Astrocyte (in vitro differentiated cells and primary cell): ENCODE measurements around the gene OSBPL5. TPM values are rescaled to one million over a fixed set of nuclear protein-coding genes. Genes with fewer than 3 reads are reported as not detected.

Source experiments
- DNase-seq: peaks from one replicate; pipeline ENCODE4 v3.0.0-alpha.2; 2010; ENCODE audit warnings: low read depth
- FAIRE-seq: peaks from 2 replicates; lab custom pipeline; 2011; peaks lifted over from hg19 to GRCh38; lab: Jason Lieb, UNC
- H2AFZ ChIP-seq: 2 replicates; pipeline ENCODE4 v1.6.0; 2012; ENCODE audit warnings: low read depth, low read length, inconsistent platforms
- H3K27ac ChIP-seq: 2 replicates; pipeline ENCODE4 v1.5.1; 2011; ENCODE audit warnings: low read depth, low read length, inconsistent platforms
- H3K27me3 ChIP-seq: 2 replicates; pipeline ENCODE4 v1.6.0; 2011; ENCODE audit warnings: low read length, inconsistent platforms; ENCODE audit not compliant: insufficient read depth
- H3K36me3 ChIP-seq: 2 replicates; pipeline ENCODE4 v1.5.1; 2011; ENCODE audit warnings: low read length, inconsistent platforms; ENCODE audit not compliant: insufficient read depth
- H3K4me1 ChIP-seq: 2 replicates; pipeline ENCODE4 v1.5.1; 2011; ENCODE audit warnings: low read length, inconsistent platforms; ENCODE audit not compliant: insufficient read depth
- H3K4me2 ChIP-seq: 2 replicates; pipeline ENCODE4 v1.6.0; 2012; ENCODE audit warnings: low read length, inconsistent platforms
- H3K4me3 ChIP-seq: 2 replicates; pipeline ENCODE4 v1.5.1; 2011; ENCODE audit warnings: low read depth, mild to moderate bottlenecking, low read length, inconsistent platforms; ENCODE audit not compliant: insufficient read depth
- H3K79me2 ChIP-seq: 2 replicates; pipeline ENCODE4 v1.6.0; 2012; ENCODE audit warnings: mild to moderate bottlenecking, low read length, inconsistent platforms; ENCODE audit not compliant: insufficient read depth
- H3K9ac ChIP-seq: 2 replicates; pipeline ENCODE4 v1.6.0; 2012; ENCODE audit warnings: mild to moderate bottlenecking, low read length, inconsistent platforms
- H3K9me3 ChIP-seq: 2 replicates; pipeline ENCODE4 v1.5.1; 2012; ENCODE audit warnings: low read depth, mild to moderate bottlenecking, low read length, inconsistent platforms; ENCODE audit not compliant: insufficient read depth
- H4K20me1 ChIP-seq: 2 replicates; pipeline ENCODE4 v1.6.0; 2012; ENCODE audit warnings: low read length, inconsistent platforms; ENCODE audit not compliant: insufficient read depth
- H3K27ac Mint-ChIP-seq: one replicate; pipeline ENCODE4 v1.8.0; 2021; ENCODE audit warnings: mild to moderate bottlenecking, mixed read lengths; ENCODE audit not compliant: unreplicated experiment
- H3K27me3 Mint-ChIP-seq: one replicate; pipeline ENCODE4 v1.8.0; 2021; ENCODE audit warnings: low read depth, mixed read lengths; ENCODE audit not compliant: unreplicated experiment
- H3K36me3 Mint-ChIP-seq: one replicate; pipeline ENCODE4 v1.8.0; 2021; ENCODE audit warnings: low read depth, mixed read lengths; ENCODE audit not compliant: unreplicated experiment
- H3K4me1 Mint-ChIP-seq: one replicate; pipeline ENCODE4 v1.8.0; 2021; ENCODE audit warnings: low read depth, mixed read lengths; ENCODE audit not compliant: unreplicated experiment
- H3K4me3 Mint-ChIP-seq: one replicate; pipeline ENCODE4 v1.8.0; 2021; ENCODE audit warnings: mild to moderate bottlenecking, moderate library complexity, mixed read lengths; ENCODE audit not compliant: unreplicated experiment
- H3K9me3 Mint-ChIP-seq: one replicate; pipeline ENCODE4 v1.8.0; 2021; ENCODE audit warnings: mild to moderate bottlenecking, mixed read lengths; ENCODE audit not compliant: unreplicated experiment
- EZH2 ChIP-seq: IDR thresholded peaks from 2 replicates; pipeline ENCODE4 v1.6.1; 2012; ENCODE audit warnings: mild to moderate bottlenecking, low read length, inconsistent platforms; ENCODE audit not compliant: insufficient read depth
- total RNA-seq: library from RNA; stranded (reverse); gene quantifications from 2 replicates; pipeline ENCODE4 v1.2.1, GENCODE V29; 2021
- TF ChIP-seq, protein P1 (sequence below): IDR thresholded peaks from 2 replicates; pipeline ENCODE4 v1.5.1; 2011; ENCODE audit warnings: low read depth, mild to moderate bottlenecking, inconsistent platforms, low read length, moderate library complexity; ENCODE audit not compliant: insufficient read depth

Gene OSBPL5
- total RNA-seq, 1 donor from 2014 or later, result 29.0 TPM

DNA sequence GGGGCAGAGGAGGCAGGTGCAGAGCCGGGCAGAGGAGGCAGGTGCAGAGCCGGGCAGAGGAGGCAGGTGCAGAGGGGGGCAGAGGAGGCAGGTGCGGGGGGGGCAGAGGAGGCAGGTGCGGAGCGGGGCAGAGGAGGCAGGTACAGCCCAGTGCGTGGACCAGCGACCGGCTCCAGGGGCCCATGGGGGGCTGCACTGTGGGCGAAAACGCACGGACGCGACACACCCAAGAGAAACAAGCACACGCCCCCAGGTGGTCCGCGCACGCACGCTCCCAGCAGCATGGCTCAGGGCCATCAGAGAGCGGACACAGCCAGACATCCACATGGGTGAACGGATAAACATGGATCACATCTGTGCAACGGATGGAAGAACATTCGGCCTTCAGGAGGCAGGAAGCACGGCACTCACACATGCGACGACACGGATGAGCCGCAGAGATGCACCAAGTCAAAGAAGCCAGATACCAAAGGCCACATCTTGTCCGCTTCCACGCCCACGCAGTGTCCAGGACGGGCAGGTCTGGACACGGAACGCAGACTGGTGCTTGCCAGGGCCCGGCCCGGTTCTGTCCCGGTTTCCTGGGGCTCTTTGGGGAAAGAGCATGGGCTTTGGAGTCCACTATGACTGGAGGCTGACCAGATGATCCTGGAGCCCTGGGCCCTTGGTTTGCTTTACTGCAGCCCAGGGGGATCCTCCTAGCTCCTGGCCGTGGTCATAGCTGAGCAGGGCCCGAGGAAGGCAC, 21.8 kb downstream of the OSBPL5 start:
- no peak overlapping the region for H3K4me3 Mint-ChIP-seq
- DNase-seq (no peak), FAIRE-seq (no peak)
- peaks cover 6% of the 10 kb centered on the region for H3K4me1 Mint-ChIP-seq
- Histone ChIP-seq H3K9ac (no peak overlapping the region), H3K4me2 (no peak overlapping the region), H3K36me3 (no peaks in the 10 kb centered on the region), H3K27me3 (no peaks in the 10 kb centered on the region), H3K4me3 (no peak overlapping the region), H3K27ac (no peak overlapping the region), H3K79me2 (peaks cover 47% of the 10 kb centered on the region), H2AFZ (no peak overlapping the region), H3K9me3 (no peaks in the 10 kb centered on the region), H3K4me1 (peaks cover 10% of the 10 kb centered on the region), H4K20me1 (peaks cover 92% of the 10 kb centered on the region)
- peaks cover 17% of the 10 kb centered on the region for H3K36me3 Mint-ChIP-seq
- H3K27me3 Mint-ChIP-seq, result no peaks in the 10 kb centered on the region
- no peak overlapping the region for H3K27ac Mint-ChIP-seq
- no peaks in the 10 kb centered on the region for H3K9me3 Mint-ChIP-seq
- TF ChIP-seq, protein P1, sequence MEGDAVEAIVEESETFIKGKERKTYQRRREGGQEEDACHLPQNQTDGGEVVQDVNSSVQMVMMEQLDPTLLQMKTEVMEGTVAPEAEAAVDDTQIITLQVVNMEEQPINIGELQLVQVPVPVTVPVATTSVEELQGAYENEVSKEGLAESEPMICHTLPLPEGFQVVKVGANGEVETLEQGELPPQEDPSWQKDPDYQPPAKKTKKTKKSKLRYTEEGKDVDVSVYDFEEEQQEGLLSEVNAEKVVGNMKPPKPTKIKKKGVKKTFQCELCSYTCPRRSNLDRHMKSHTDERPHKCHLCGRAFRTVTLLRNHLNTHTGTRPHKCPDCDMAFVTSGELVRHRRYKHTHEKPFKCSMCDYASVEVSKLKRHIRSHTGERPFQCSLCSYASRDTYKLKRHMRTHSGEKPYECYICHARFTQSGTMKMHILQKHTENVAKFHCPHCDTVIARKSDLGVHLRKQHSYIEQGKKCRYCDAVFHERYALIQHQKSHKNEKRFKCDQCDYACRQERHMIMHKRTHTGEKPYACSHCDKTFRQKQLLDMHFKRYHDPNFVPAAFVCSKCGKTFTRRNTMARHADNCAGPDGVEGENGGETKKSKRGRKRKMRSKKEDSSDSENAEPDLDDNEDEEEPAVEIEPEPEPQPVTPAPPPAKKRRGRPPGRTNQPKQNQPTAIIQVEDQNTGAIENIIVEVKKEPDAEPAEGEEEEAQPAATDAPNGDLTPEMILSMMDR, result no peak
- no peak for TF ChIP-seq EZH2

DNA sequence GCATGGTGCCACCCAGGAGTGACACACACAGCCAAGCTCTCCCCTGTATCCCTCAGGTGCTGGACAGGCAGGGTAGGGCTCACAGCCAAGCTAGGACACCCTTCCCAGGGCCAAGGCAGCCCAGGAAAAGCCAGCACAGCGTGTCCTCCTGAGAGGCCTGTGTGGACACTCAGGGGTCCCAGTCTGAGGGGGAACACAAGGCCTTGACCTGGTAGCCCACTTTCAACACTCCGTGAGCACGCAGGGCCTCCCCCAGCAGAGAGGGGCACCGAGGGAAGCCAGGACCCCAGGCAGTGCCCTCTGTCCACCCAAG, 24.9 kb downstream of the OSBPL5 start:
- Histone ChIP-seq H3K9me3 (no peaks in the 10 kb centered on the region), H3K36me3 (no peaks in the 10 kb centered on the region), H3K9ac (no peak overlapping the region), H3K79me2 (peaks cover 30% of the 10 kb centered on the region), H2AFZ (no peak overlapping the region), H3K4me1 (no peaks in the 10 kb centered on the region), H4K20me1 (peaks cover 94% of the 10 kb centered on the region), H3K4me3 (no peak overlapping the region), H3K4me2 (no peak overlapping the region), H3K27ac (no peak overlapping the region), H3K27me3 (no peaks in the 10 kb centered on the region)
- H3K27ac Mint-ChIP-seq, result no peak overlapping the region
- H3K4me3 Mint-ChIP-seq, result no peak overlapping the region
- FAIRE-seq (no peak), DNase-seq (no peak)
- H3K4me1 Mint-ChIP-seq, result no peaks in the 10 kb centered on the region
- no peaks in the 10 kb centered on the region for H3K27me3 Mint-ChIP-seq
- H3K9me3 Mint-ChIP-seq, result no peaks in the 10 kb centered on the region
- H3K36me3 Mint-ChIP-seq, result peaks cover 14% of the 10 kb centered on the region
- TF ChIP-seq EZH2, result no peak
- TF ChIP-seq, protein P1, result no peak
